Parathyroid adenoma (tissue), 2 donors: ENCODE measurements around the gene ATP1A1.

ENCODE experiments used
- H2AFZ ChIP-seq: fragments of 300-600 bp; sonication (generic); one replicate; pipeline ENCODE4 v1.7.0; 2017; ENCODE audit warnings: antibody characterized with exemption, mild to moderate bottlenecking
- H3K27ac ChIP-seq: fragments of 300-600 bp; sonication (generic); one replicate; pipeline ENCODE4 v1.7.0; 2017
- H3K27me3 ChIP-seq: fragments of 300-600 bp; sonication (generic); one replicate; pipeline ENCODE4 v1.7.0; 2017; ENCODE audit warnings: low read length; ENCODE audit not compliant: control insufficient read depth, insufficient read depth
- H3K36me3 ChIP-seq: fragments of 300-600 bp; sonication (generic); one replicate; pipeline ENCODE4 v1.7.0; 2017; ENCODE audit warnings: low read length; ENCODE audit not compliant: control insufficient read depth, insufficient read depth
- H3K4me1 ChIP-seq: fragments of 300-600 bp; sonication (generic); one replicate; pipeline ENCODE4 v1.7.0; 2017; ENCODE audit warnings: control low read depth
- H3K4me2 ChIP-seq: fragments of 300-600 bp; sonication (generic); one replicate; pipeline ENCODE4 v1.7.0; 2017; ENCODE audit warnings: low read length
- H3K4me3 ChIP-seq: fragments of 300-600 bp; sonication (generic); one replicate; pipeline ENCODE4 v1.7.0; 2017; ENCODE audit warnings: low read depth, low read length
- H3K79me2 ChIP-seq: fragments of 300-600 bp; sonication (generic); one replicate; pipeline ENCODE4 v1.7.0; 2017; ENCODE audit warnings: control low read depth
- H3K9ac ChIP-seq: fragments of 300-600 bp; sonication (generic); one replicate; pipeline ENCODE4 v1.7.0; 2017; ENCODE audit warnings: mild to moderate bottlenecking
- H3K9me3 ChIP-seq: fragments of 300-600 bp; sonication (generic); one replicate; pipeline ENCODE4 v1.7.0; 2017; ENCODE audit warnings: low read length; ENCODE audit not compliant: control insufficient read depth
- CTCF ChIP-seq: fragments of 300-600 bp; sonication (generic); IDR thresholded peaks from one replicate; pipeline ENCODE4 v1.7.0; 2017; ENCODE audit warnings: antibody characterized with exemption, mild to moderate bottlenecking
- donor health status: primary hyperparathyroidism.

Gene ATP1A1

DNA sequence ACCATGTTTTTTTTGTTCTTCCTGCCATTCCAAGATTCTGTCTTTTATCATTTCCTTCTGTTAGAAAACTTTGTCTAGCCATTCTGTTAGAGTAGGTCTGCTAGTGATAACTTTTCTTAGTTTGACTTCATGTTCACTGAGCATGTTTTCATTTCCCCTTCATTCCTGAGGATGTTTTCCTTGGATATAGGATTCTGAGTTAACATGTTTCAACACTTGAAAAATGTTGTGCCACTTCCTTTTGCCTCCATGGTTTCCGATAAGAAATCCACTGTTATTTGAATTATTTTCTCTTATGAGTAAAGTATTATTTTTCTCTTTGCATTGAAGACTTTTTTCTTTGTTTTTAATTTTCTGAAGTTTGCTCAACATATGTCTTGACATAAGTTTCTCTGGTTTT lies 66.7 kb downstream of the ATP1A1 start:
- Histone ChIP-seq H3K79me2 (no peaks in the 10 kb centered on the region), H3K4me1 (no peaks in the 10 kb centered on the region), H3K27me3 (no peaks in the 10 kb centered on the region), H3K9me3 (no peaks in the 10 kb centered on the region), H3K27ac (no peak overlapping the region), H3K4me2 (no peak overlapping the region), H3K9ac (no peak overlapping the region), H3K36me3 (no peaks in the 10 kb centered on the region), H2AFZ (no peak overlapping the region), H3K4me3 (no peak overlapping the region)
- no peak for TF ChIP-seq CTCF

DNA sequence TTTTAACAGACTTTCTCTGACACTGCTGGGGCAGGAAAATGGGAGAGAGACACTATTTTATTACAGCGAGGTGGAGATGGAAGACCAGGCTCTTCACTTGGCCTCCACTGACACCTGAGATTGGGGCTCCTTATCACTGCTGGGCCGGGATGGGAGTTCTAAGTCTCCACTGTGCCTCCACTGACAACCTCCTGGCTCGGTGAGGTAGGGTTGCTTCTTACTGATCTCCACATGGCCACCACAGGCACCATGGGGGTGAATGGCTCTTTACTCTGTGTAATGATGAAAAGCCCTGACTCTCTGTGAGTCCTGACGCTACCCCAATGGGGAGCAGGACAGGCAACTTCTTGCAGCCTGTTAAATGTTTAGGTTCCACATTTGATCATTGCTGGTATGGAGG lies 67.7 kb downstream of the ATP1A1 start:
- Histone ChIP-seq H3K4me2 (no peak overlapping the region), H3K9me3 (no peaks in the 10 kb centered on the region), H3K27ac (no peak overlapping the region), H2AFZ (no peak overlapping the region), H3K9ac (no peak overlapping the region), H3K4me1 (no peaks in the 10 kb centered on the region), H3K4me3 (no peak overlapping the region), H3K36me3 (no peaks in the 10 kb centered on the region), H3K27me3 (no peaks in the 10 kb centered on the region), H3K79me2 (no peaks in the 10 kb centered on the region)
- TF ChIP-seq CTCF: no peak

DNA sequence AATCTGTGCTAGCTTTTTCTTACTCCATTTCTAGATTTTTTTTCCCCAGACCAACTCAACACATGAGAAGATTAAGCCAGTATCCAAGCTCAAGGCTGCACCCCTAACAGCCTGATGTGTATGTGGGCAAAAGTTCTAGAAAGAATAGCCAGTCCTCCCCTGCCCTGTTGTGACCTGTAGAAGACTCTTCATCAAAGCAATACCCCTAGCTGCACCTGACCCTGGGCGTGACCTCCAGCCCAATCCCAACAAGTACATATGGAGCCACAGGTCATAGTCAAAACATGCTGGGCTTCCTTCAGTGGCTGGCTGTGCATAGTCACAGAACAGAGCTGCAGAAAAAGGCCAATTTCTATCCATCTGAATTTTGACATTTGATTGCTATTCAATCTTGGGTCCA lies 72.5 kb downstream of the ATP1A1 start:
- H3K79me2 ChIP-seq: no peaks in the 10 kb centered on the region
- no peak overlapping the region for H3K27ac ChIP-seq
- H3K27me3 ChIP-seq: no peaks in the 10 kb centered on the region
- H3K9me3 ChIP-seq: no peaks in the 10 kb centered on the region
- H3K36me3 ChIP-seq: no peaks in the 10 kb centered on the region
- H3K4me1 ChIP-seq: peaks cover 5% of the 10 kb centered on the region
- no peak for TF ChIP-seq CTCF
- no peak overlapping the region for H3K4me2 ChIP-seq
- no peak overlapping the region for H3K9ac ChIP-seq
- H3K4me3 ChIP-seq: no peak overlapping the region
- no peak overlapping the region for H2AFZ ChIP-seq

DNA sequence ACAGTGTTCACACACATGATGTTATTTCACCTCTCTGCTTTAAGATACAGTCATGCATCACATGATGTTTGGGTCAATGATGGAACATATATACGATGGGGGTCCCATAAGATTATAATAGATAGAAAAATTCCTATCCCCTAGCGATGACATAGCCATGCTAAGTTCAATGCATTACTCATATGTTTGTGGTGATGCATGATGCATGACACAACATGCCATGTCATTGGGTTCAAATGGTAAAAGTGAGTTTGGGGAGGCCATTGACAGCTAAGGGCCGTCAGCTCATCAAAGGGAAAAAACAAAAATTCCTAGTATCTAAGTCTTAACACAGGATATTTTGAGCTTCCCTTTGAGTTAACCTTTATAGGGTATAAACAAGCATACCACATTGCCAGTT lies 73.6 kb downstream of the ATP1A1 start:
- no peak overlapping the region for H3K27ac ChIP-seq
- TF ChIP-seq CTCF: no peak

GRCh38 chr1:116448785-116449385 lies 75.8 kb downstream of the ATP1A1 start:
- Histone ChIP-seq H3K4me3 (no peak overlapping the region), H3K4me2 (peak overlapping the region; percentile 8), H3K4me1 (peaks cover 5% of the 10 kb centered on the region), H3K36me3 (no peaks in the 10 kb centered on the region), H3K9ac (no peak overlapping the region), H3K79me2 (no peaks in the 10 kb centered on the region), H3K27ac (no peak overlapping the region), H3K27me3 (no peaks in the 10 kb centered on the region), H2AFZ (peak overlapping the region; percentile 42), H3K9me3 (no peaks in the 10 kb centered on the region)
- no peak for TF ChIP-seq CTCF

More for the DNA sequence above, 73.6 kb downstream of the ATP1A1 start:
- H3K36me3 ChIP-seq: no peaks in the 10 kb centered on the region
- H3K9ac ChIP-seq: no peak overlapping the region
- H3K4me1 ChIP-seq: peaks cover 5% of the 10 kb centered on the region
- no peaks in the 10 kb centered on the region for H3K27me3 ChIP-seq
- H3K79me2 ChIP-seq: no peaks in the 10 kb centered on the region
- H3K9me3 ChIP-seq: no peaks in the 10 kb centered on the region
- no peak overlapping the region for H2AFZ ChIP-seq
- no peak overlapping the region for H3K4me2 ChIP-seq
- no peak overlapping the region for H3K4me3 ChIP-seq
